ENCODE results near the gene SNCA. TPM values are rescaled to one million over a fixed set of nuclear protein-coding genes. Genes with fewer than 3 reads are reported as not detected.

The SNCA gene
- total RNA-seq, 2 donors from 2014 or later = 0.37 to 0.86 TPM

DNA sequence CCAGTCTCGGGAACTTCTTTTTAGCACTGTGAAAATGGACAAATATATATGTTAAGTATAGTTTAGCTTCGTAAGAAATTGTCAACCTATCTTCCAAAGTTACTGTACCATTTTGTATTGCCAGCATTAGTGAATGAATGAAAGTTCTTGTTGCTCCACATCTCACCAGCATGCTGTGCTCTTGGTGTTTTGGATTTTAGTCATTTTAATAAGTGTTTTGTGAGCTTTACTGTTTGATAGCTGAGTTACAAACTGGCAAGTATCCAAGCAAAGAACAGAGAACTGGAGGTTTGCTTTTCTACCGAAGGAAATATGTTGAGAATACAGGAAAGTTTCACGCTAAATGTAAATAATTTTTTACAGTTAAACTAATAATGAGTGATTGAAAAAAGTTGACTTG is 33.0 kb downstream of the SNCA start:
- no peak for DNase-seq
- no peak for ATAC-seq (replicated peaks in 1 of 2)
- H3K9me3 Mint-ChIP-seq = no peaks in the 10 kb centered on the region
- H3K4me1 Mint-ChIP-seq (ENCODE audit: low read depth) = no peaks in the 10 kb centered on the region
- H3K27me3 Mint-ChIP-seq (ENCODE audit: low read depth) = no peaks in the 10 kb centered on the region
- no peaks in the 10 kb centered on the region for H3K36me3 Mint-ChIP-seq (ENCODE audit: insufficient read depth in 2 of 2)
- no peak overlapping the region for H3K4me3 Mint-ChIP-seq
- no peak overlapping the region for H3K27ac Mint-ChIP-seq

DNA sequence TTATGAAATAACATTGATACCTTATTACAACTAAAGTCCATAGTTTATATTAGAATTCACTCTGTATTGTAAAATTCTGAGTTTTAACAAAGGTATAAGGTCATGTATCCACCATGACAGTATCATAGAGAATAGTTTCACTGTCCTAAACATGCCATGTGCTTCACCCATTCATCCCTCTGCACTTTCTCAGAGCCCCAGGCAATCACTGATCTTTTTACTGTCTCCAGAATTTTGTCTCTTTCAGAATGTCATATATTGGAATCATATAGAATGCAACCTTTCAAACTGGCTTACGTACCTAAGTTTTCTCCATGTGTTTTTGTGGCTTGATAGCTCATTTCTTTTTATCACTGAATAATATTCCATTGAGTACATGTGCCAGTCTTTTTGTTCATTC is 33.9 kb downstream of the SNCA start:
- no peaks in the 10 kb centered on the region for H3K4me1 Mint-ChIP-seq (ENCODE audit: low read depth)
- H3K27me3 Mint-ChIP-seq (ENCODE audit: low read depth) = no peaks in the 10 kb centered on the region
- H3K36me3 Mint-ChIP-seq (ENCODE audit: insufficient read depth in 2 of 2) = no peaks in the 10 kb centered on the region
- no peak for ATAC-seq (replicated peaks in 1 of 2)
- no peak overlapping the region for H3K4me3 Mint-ChIP-seq
- H3K27ac Mint-ChIP-seq = no peak overlapping the region
- DNase-seq = no peak
- no peaks in the 10 kb centered on the region for H3K9me3 Mint-ChIP-seq

DNA sequence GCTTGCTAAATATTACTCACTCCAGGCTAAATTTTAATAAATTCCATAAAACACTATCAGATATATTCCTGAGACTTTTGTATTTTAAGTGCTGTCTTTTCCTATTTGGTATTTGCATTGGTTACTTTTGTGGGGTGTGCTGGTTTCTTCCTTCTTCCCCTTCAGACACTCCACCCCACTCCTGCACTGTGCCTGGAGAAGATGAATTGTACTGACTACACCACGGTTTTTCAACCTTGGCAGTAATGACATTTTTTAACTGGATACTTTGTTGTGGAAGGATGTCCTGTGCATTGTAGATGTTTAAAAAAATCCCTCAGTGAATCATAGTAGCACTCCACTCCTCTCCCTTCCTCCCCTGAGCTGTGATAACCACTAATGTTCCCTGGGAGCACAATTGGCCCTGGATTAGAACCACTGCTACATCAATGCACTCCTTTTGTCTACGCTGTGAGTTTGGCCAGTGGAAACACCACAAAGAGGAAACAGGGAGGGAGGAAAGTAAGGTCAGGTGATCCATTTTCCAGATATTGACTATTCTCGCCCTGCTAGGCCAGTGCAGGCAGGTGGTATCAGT is 36.3 kb downstream of the SNCA start:
- no peaks in the 10 kb centered on the region for H3K9me3 Mint-ChIP-seq
- H3K4me3 Mint-ChIP-seq = no peak overlapping the region
- ATAC-seq (replicated peaks in 1 of 2) (no peak), DNase-seq (no peak)
- H3K36me3 Mint-ChIP-seq (ENCODE audit: insufficient read depth in 2 of 2) = no peaks in the 10 kb centered on the region
- H3K27ac Mint-ChIP-seq = no peak overlapping the region
- no peaks in the 10 kb centered on the region for H3K4me1 Mint-ChIP-seq (ENCODE audit: low read depth)
- peaks cover 8% of the 10 kb centered on the region for H3K27me3 Mint-ChIP-seq (ENCODE audit: low read depth)

DNA sequence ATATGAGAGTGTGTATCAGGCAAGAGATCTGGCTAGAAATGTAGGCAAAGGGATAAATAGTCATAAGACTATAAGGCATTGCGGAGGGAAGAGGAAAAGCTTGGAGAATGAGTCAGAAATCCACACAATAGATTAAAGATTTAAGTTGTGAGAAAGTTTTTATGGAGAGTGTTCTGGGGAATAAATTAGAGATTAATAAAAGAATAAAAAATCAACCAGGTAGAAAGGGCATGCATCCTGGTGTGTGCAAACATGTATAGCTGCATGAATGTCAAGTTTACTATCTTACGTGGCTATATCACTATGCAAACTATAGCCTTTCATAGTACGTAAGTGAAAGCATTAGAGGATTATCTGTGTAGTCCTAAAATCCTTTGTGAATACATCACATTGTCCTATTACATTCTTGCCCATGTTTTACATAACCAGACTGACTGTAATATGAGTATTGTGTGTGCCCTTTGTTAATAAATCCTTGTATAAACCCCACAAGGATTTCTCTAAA is 36.9 kb downstream of the SNCA start:
- Mint-ChIP-seq H3K4me1 (ENCODE audit: low read depth) (no peaks in the 10 kb centered on the region), H3K27ac (no peak overlapping the region), H3K36me3 (ENCODE audit: insufficient read depth in 2 of 2) (no peaks in the 10 kb centered on the region), H3K9me3 (no peaks in the 10 kb centered on the region), H3K4me3 (no peak overlapping the region), H3K27me3 (ENCODE audit: low read depth) (peaks cover 8% of the 10 kb centered on the region)
- DNase-seq (no peak), ATAC-seq (replicated peaks in 1 of 2) (no peak)

DNA sequence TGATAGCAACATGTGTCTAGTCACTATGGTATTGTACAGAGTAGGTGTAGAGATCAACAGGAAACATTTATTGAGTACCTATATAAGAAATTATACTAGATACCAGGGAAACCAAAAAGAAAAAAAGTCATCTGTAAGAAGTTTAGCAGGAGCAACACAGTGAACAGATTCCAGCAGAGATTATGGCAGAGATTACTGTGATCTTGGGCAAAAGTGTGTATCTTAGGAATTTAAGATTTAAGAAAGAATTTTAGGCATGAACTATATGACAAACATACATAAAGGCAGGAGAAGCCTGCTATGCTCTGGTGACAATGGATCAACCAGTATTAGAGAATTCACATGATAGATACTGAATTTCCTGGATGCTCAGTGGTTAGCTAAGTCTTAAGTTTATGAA is 37.9 kb downstream of the SNCA start:
- no peaks in the 10 kb centered on the region for H3K9me3 Mint-ChIP-seq
- no peak for ATAC-seq (replicated peaks in 1 of 2)
- no peak for DNase-seq
- H3K27ac Mint-ChIP-seq = no peak overlapping the region
- H3K4me3 Mint-ChIP-seq = no peak overlapping the region
- no peaks in the 10 kb centered on the region for H3K36me3 Mint-ChIP-seq (ENCODE audit: insufficient read depth in 2 of 2)
- no peaks in the 10 kb centered on the region for H3K4me1 Mint-ChIP-seq (ENCODE audit: low read depth)
- peaks cover 8% of the 10 kb centered on the region for H3K27me3 Mint-ChIP-seq (ENCODE audit: low read depth)

DNA sequence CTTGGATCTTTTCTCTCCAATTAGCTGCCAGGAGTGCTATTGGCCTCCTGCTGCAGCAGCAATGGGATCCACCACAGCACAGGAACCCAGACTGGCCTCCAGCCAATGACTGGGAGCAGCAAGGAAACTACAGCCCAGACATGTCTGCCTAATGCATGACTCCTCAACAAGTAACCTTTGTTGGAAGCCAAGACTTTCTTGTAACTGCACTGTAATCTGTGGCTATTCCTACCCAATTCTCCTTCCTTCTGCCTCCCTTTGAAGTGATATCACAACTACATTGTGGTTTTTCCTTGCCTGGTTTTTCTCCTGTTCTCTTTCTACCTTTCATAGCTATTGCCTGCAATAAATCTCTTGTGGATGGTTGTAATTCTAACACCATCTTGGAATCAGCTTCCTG is 39.8 kb downstream of the SNCA start:
- no peak overlapping the region for H3K27ac Mint-ChIP-seq
- ATAC-seq (replicated peaks in 1 of 2) (no peak), DNase-seq (no peak)
- H3K27me3 Mint-ChIP-seq (ENCODE audit: low read depth) = peaks cover 8% of the 10 kb centered on the region
- no peak overlapping the region for H3K4me3 Mint-ChIP-seq
- no peaks in the 10 kb centered on the region for H3K36me3 Mint-ChIP-seq (ENCODE audit: insufficient read depth in 2 of 2)
- no peaks in the 10 kb centered on the region for H3K4me1 Mint-ChIP-seq (ENCODE audit: low read depth)
- H3K9me3 Mint-ChIP-seq = no peaks in the 10 kb centered on the region

DNA sequence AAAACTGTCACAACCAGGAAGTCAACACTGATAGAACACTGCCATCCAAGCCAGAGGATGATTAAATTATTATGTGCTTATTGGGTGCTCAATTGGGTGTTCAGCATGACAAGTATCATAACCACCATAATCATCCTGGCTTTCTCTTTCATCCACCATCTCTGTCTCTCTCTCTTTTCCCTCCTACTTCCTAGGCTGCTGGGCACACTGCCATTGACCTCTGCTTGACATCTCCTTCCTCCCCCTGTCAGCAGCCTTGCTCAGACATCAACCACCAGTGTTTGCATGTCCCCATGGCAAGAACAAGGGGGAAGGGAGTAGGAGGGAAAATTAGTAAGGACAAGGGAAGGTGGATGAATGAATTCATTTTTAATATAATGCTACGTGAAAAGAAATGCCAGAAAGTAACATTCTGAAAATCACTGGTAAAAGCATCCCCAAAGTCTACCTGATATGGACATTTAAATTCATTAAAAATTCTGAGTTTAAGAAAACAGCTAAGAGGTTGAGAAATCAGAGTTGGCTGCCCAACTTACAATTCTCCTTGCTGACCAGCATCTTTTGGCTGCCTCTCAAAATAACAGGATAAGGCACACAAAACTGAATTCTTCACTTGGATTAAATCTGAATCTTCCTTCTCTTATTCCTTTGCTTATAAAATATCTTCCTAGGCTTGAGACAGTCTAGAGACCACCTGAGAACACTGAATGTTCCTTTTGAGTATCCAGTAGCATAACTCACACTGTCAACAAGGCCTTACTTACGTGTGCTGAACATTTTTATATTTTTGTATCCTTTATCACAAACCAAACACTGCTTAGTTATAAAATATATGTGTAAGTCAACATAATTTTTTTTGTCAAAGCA is 48.5 kb downstream of the SNCA start:
- Mint-ChIP-seq H3K4me1 (ENCODE audit: low read depth) (no peaks in the 10 kb centered on the region), H3K36me3 (ENCODE audit: insufficient read depth in 2 of 2) (no peaks in the 10 kb centered on the region), H3K27ac (no peak overlapping the region), H3K27me3 (ENCODE audit: low read depth) (no peaks in the 10 kb centered on the region), H3K9me3 (no peaks in the 10 kb centered on the region), H3K4me3 (no peak overlapping the region)
- no peak for DNase-seq
- ATAC-seq (replicated peaks in 1 of 2) = no peak

DNA sequence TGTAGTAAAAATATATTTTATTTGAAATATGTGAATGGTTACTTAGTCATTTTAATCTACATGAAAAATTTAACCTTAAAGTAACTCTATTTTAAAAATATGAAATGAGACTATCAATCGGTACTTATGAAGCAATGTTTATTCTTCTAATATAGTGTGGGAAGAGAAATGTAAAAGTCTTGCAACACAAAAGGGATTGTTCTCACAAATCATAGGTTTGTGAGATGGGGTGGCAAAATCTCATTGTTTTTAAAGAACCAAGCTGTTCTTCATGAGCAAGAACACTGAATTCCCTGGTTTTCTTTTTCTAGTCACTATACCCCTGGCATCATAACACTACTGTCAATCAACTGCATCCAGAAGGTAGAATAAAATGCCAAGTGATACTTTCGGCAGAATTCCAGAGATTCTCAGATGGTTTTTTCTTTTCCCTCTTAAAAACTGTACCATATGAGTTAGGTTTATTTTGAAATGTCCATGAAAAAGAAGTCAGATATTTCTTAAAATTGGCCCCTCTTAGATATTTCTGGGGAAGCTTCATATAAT is 52.2 kb downstream of the SNCA start:
- no peaks in the 10 kb centered on the region for H3K27me3 Mint-ChIP-seq (ENCODE audit: low read depth)
- no peak overlapping the region for H3K4me3 Mint-ChIP-seq
- H3K36me3 Mint-ChIP-seq (ENCODE audit: insufficient read depth in 2 of 2) = no peaks in the 10 kb centered on the region
- DNase-seq = no peak
- no peaks in the 10 kb centered on the region for H3K4me1 Mint-ChIP-seq (ENCODE audit: low read depth)
- no peak overlapping the region for H3K27ac Mint-ChIP-seq
- no peaks in the 10 kb centered on the region for H3K9me3 Mint-ChIP-seq
- ATAC-seq (replicated peaks in 1 of 2) = no peak

DNA sequence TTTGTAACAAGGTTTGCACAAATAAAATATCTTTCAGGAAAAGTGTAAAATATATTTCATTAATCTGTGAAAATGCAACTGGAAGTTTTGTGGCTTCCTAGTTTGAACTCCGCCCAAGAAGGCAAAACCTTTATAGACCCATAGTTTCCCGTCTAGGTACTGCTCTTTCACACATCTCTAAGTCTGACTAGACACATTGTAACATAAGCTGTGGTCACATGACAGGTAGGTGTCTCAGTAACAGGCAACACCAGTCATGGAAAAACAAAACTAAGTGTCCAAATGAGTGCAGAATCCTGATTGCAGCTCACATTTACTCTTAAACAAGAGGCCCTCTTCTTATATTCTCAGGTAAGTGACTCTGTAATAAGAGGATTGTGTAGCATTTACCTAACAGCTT is 55.6 kb downstream of the SNCA start:
- no peak overlapping the region for H3K4me3 Mint-ChIP-seq
- H3K27me3 Mint-ChIP-seq (ENCODE audit: low read depth) = no peaks in the 10 kb centered on the region
- no peaks in the 10 kb centered on the region for H3K4me1 Mint-ChIP-seq (ENCODE audit: low read depth)
- no peak for DNase-seq
- no peak overlapping the region for H3K27ac Mint-ChIP-seq
- peaks cover 4 to 6% of the 10 kb centered on the region in 2 donors for H3K9me3 Mint-ChIP-seq
- ATAC-seq (replicated peaks in 1 of 2) = no peak
- peaks cover 0 to 3% of the 10 kb centered on the region in 2 donors for H3K36me3 Mint-ChIP-seq (ENCODE audit: insufficient read depth in 2 of 2)

DNA sequence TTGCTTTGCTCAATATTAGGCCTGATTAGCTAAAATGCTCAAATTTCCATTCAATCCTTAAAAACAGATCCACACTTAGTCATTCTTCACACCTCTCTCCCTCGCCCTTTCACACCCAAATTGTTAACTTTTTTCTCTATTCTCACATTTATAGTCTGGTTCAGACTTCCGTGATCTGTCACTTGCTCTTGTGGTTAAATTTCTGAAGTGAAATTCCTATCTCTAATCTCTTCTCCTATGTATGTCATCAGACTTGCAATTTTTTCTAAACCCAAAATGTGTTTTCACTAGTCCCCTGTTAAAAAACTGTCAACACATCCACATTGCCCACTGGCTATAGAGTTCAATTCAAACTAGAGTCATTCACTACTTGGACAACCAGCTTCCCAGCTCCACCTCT is 63.2 kb downstream of the SNCA start:
- ATAC-seq (replicated peaks in 1 of 2) (no peak), DNase-seq (no peak)
- peaks cover 5% of the 10 kb centered on the region for H3K27me3 Mint-ChIP-seq (ENCODE audit: low read depth)
- H3K4me1 Mint-ChIP-seq (ENCODE audit: low read depth) = no peaks in the 10 kb centered on the region
- peaks cover 0 to 5% of the 10 kb centered on the region in 2 donors for H3K36me3 Mint-ChIP-seq (ENCODE audit: insufficient read depth in 2 of 2)
- H3K4me3 Mint-ChIP-seq = no peak overlapping the region
- no peak overlapping the region for H3K27ac Mint-ChIP-seq
- H3K9me3 Mint-ChIP-seq = peaks cover 4% of the 10 kb centered on the region in 2 donors

DNA sequence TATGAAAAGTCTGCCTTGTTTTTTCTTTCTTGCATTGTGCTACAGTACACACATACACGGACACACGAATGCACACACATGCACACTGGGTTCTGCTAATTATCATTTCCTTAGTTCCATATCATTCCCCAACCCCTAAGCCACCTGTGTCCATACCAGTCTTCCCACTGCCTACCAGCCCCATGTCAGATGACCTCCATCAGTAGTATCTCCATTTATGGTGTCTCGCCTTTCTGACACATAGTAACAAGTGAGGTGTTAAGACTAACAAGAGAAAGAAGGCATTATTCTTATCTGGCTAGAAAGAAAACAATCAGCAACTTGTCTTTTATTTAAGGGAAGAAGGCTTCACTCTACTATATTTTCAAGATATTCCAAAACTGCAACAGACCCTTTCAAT is 67.1 kb downstream of the SNCA start:
- Mint-ChIP-seq H3K27me3 (ENCODE audit: low read depth) (no peaks in the 10 kb centered on the region), H3K27ac (no peak overlapping the region), H3K4me1 (ENCODE audit: low read depth) (no peaks in the 10 kb centered on the region), H3K9me3 (no peaks in the 10 kb centered on the region), H3K4me3 (no peak overlapping the region), H3K36me3 (ENCODE audit: insufficient read depth in 2 of 2) (peaks cover 0 to 2% of the 10 kb centered on the region in 2 donors)
- no peak for DNase-seq
- no peak for ATAC-seq (replicated peaks in 1 of 2)

DNA sequence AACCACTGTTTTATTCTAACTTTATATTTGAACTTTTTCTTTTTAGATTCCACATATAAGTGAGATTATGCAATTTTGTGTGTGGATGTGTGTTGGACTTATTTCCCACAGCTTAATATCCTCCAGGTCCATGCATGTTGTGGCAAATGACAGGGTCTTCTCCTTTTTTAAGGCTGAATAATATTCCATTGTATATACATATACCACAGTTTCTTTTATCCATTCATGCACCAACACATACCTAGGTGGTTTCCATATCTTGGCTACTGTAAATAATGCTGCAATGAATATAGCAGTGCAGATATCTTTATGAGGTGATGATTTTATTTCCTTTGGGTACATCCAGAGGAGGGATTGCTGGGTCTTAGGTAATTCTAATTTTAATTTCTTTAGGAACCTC is 69.0 kb downstream of the SNCA start:
- Mint-ChIP-seq H3K27ac (no peak overlapping the region), H3K36me3 (ENCODE audit: insufficient read depth in 2 of 2) (no peaks in the 10 kb centered on the region), H3K9me3 (no peaks in the 10 kb centered on the region), H3K4me1 (ENCODE audit: low read depth) (no peaks in the 10 kb centered on the region), H3K4me3 (no peak overlapping the region), H3K27me3 (ENCODE audit: low read depth) (no peaks in the 10 kb centered on the region)
- DNase-seq (no peak), ATAC-seq (replicated peaks in 1 of 2) (no peak)

DNA sequence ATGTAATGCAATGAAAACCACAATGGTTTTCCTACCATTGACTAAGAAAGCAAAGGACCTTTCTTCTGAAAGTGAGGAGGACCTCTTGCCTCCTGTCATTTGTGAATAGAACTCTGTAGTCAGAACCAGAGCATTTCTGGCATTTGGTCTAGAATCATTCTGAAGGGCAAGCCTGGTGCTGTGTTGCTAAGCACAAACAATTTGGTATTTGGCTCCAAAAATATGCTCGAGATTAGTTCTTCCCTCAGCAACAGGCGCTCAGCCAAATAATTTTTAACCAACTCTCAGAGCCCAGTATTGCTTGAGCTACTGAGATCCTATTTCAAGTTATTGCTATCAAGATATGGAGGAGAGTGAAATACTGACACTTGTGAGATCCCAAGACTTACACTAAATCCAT is 71.0 kb downstream of the SNCA start:
- Mint-ChIP-seq H3K9me3 (no peaks in the 10 kb centered on the region), H3K36me3 (ENCODE audit: insufficient read depth in 2 of 2) (no peaks in the 10 kb centered on the region), H3K4me3 (no peak overlapping the region), H3K27me3 (ENCODE audit: low read depth) (no peaks in the 10 kb centered on the region), H3K27ac (no peak overlapping the region), H3K4me1 (ENCODE audit: low read depth) (no peaks in the 10 kb centered on the region)
- DNase-seq = no peak
- ATAC-seq (replicated peaks in 1 of 2) = no peak
